C4-2B (cell line): ENCODE measurements around the gene WFDC12.

Experiments used
- ZFX ChIP-seq: fragments of 450-650 bp; IDR thresholded peaks from 2 replicates; pipeline ENCODE4 v1.6.1; 2017
- TF ChIP-seq, protein P1 (sequence below): fragments of 450-650 bp; conservative IDR thresholded peaks from 2 replicates; pipeline ENCODE4 v1.5.1; 2017; ENCODE audit warnings: mild to moderate bottlenecking

DNA sequence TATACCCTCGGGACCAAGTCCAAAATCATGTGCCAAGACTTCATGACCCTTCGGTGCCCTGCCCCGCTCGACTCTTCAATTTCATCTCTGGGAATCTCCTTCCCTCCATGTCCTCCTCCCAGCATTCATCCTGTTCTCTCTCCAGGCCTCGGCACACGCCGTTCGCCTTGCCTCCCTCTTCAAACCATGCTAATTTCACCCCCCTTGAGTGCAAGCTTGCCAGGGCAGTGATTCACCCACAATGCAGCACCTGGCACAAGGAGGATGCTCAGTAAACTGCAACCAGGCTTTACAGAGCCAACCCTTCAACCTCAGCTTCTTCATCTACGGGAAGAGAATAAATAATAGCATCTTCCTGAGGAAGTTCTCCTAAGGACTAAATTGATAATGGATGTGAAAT lies 27.5 kb downstream of the WFDC12 start:
- TF ChIP-seq, protein P1, sequence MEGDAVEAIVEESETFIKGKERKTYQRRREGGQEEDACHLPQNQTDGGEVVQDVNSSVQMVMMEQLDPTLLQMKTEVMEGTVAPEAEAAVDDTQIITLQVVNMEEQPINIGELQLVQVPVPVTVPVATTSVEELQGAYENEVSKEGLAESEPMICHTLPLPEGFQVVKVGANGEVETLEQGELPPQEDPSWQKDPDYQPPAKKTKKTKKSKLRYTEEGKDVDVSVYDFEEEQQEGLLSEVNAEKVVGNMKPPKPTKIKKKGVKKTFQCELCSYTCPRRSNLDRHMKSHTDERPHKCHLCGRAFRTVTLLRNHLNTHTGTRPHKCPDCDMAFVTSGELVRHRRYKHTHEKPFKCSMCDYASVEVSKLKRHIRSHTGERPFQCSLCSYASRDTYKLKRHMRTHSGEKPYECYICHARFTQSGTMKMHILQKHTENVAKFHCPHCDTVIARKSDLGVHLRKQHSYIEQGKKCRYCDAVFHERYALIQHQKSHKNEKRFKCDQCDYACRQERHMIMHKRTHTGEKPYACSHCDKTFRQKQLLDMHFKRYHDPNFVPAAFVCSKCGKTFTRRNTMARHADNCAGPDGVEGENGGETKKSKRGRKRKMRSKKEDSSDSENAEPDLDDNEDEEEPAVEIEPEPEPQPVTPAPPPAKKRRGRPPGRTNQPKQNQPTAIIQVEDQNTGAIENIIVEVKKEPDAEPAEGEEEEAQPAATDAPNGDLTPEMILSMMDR, result no peak
- TF ChIP-seq ZFX, result no peak
